Nephron progenitor cell (in vitro differentiated cells): ENCODE measurements around the gene KLHDC9.

Source experiments
- DNase-seq: peaks from one replicate; pipeline ENCODE4 v3.0.0; 2021
- H3K27ac Mint-ChIP-seq: 2 replicates; pipeline ENCODE4 v1.8.0; 2021; ENCODE audit warnings: mild to moderate bottlenecking, moderate library complexity, mixed read lengths
- H3K27me3 Mint-ChIP-seq: 2 replicates; pipeline ENCODE4 v1.8.0; 2021; ENCODE audit warnings: mild to moderate bottlenecking, low read depth, mixed read lengths; ENCODE audit not compliant: poor library complexity
- H3K36me3 Mint-ChIP-seq: 2 replicates; pipeline ENCODE4 v1.8.0; 2021; ENCODE audit warnings: low read depth, mixed read lengths
- H3K4me1 Mint-ChIP-seq: 2 replicates; pipeline ENCODE4 v1.8.0; 2021; ENCODE audit warnings: mixed read lengths
- H3K4me3 Mint-ChIP-seq: 2 replicates; pipeline ENCODE4 v1.8.0; 2021; ENCODE audit warnings: mild to moderate bottlenecking, moderate library complexity, mixed read lengths
- H3K9me3 Mint-ChIP-seq: 2 replicates; pipeline ENCODE4 v1.8.0; 2021; ENCODE audit warnings: mild to moderate bottlenecking, moderate library complexity, mixed read lengths
- CTCF ChIP-seq: fragments of 200-600 bp; sonication (generic); IDR thresholded peaks from 2 replicates; pipeline ENCODE4 v1.5.0; 2021; ENCODE audit warnings: antibody characterized with exemption

The KLHDC9 gene

GRCh38 chr1:161140755-161141400 is 42.7 kb downstream of the KLHDC9 start:
- H3K36me3 Mint-ChIP-seq = no peaks in the 10 kb centered on the region
- no peak overlapping the region for H3K27ac Mint-ChIP-seq
- H3K4me1 Mint-ChIP-seq = peaks cover 41% of the 10 kb centered on the region
- DNase-seq = no peak
- H3K27me3 Mint-ChIP-seq = peaks cover 4% of the 10 kb centered on the region
- H3K4me3 Mint-ChIP-seq = no peak overlapping the region
- TF ChIP-seq CTCF = no peak
- no peaks in the 10 kb centered on the region for H3K9me3 Mint-ChIP-seq

GRCh38 chr1:161145832-161146231 is 47.7 kb downstream of the KLHDC9 start:
- peaks cover 4% of the 10 kb centered on the region for H3K27me3 Mint-ChIP-seq
- no peaks in the 10 kb centered on the region for H3K9me3 Mint-ChIP-seq
- no peak overlapping the region for H3K27ac Mint-ChIP-seq
- peaks cover 5% of the 10 kb centered on the region for H3K4me1 Mint-ChIP-seq
- no peak for DNase-seq
- TF ChIP-seq CTCF = no peak
- no peak overlapping the region for H3K4me3 Mint-ChIP-seq
- H3K36me3 Mint-ChIP-seq = peaks cover 4% of the 10 kb centered on the region
